ENCODE results near the gene CPVL.
A peak's percentile ranks its signal among the peaks of the same experiment; 100 is the strongest.

Gene CPVL

DNA sequence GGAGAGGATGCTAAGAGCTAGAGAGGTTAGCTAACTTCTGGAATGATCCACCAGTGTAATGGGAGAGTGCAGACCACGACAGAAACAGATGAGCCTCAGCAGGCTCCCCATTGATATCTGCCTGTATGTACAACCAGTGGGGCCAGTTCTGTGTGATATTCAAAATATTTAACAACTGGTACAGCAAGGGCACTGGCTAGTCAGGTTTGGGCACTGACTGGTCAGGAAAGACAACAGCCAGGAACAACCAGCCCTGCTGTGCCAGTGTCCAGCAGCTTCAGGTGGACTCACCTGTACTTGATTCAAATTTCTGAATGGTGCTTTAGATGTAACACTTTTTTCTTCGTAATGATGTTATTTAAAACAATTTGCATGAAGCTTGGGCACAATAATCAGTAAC, 182.3 kb downstream of the CPVL start:
- H3K9me3 Mint-ChIP-seq, result no peaks in the 10 kb centered on the region
- H3K27me3 Mint-ChIP-seq, result peaks cover 19% of the 10 kb centered on the region
- ATAC-seq (no peak), DNase-seq (no peak)
- no peaks in the 10 kb centered on the region for H3K36me3 Mint-ChIP-seq (ENCODE audit: low read depth)
- no peak overlapping the region for H3K27ac Mint-ChIP-seq
- H3K4me3 Mint-ChIP-seq, result no peak overlapping the region
- no peaks in the 10 kb centered on the region for H3K4me1 Mint-ChIP-seq

DNA sequence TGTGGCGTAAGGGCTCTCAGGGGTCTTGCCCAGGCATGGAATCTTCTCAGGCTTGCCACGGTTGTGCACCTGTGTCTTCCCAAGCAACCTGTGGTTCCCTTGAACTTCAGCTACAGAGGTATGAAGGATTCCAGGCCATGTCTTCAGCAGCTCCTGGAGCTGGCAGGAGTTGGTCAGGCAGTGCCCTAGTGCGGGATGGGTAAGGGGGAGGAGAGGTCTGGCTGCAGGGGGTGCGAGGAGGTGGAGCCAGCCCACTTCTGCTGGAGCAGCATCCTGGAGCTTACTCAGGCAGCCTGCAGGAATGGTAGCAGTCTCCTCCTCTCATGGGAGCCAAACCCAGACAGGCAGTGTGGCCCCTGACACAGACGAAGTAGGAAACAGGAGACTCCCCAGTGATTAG, 184.4 kb downstream of the CPVL start:
- Mint-ChIP-seq H3K4me1 (peaks cover 5% of the 10 kb centered on the region), H3K4me3 (no peak overlapping the region), H3K36me3 (ENCODE audit: low read depth) (no peaks in the 10 kb centered on the region), H3K9me3 (no peaks in the 10 kb centered on the region), H3K27me3 (peaks cover 32% of the 10 kb centered on the region), H3K27ac (no peak overlapping the region)
- ATAC-seq (no peak), DNase-seq (no peak)

DNA sequence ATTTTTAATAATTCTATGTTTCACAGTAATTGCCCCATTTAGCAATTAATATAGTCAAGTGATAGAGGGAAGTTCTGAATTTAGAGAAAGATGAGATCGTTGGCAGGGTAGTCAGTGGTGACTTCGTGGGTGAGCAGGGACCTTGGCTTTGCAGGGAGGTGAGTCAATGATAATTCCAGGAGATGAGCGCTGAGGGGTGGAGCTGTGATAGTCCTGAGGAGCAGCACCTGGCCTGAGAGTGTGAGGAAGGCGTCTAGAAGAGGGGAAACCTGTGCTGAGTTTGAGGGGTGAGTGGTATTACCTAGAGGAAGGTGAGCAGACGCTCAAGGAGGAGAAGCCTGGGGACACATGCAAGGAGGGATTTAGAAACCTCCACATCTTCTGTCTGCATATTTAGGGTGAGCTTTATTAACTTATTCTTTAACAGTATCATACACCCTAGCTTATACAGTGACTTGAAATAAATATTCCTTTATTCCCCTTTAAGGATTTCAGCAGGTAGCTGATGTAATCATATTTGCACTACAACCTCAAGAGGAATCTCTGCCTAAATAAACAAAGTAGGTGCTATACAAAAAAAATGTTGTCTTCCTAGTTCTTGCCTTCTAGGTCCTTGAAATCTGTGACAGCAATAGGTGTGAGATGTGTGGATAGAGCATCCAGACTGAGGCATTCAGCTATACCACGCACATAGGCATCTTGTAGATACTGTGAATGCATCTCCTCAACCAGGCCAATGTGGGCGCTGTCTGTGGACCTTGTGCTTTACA, 186.1 kb downstream of the CPVL start:
- ATAC-seq (no peak), DNase-seq (no peak)
- Mint-ChIP-seq H3K4me3 (no peak overlapping the region), H3K27me3 (peaks cover 35% of the 10 kb centered on the region), H3K9me3 (no peaks in the 10 kb centered on the region), H3K4me1 (peaks cover 5% of the 10 kb centered on the region), H3K36me3 (ENCODE audit: low read depth) (no peaks in the 10 kb centered on the region), H3K27ac (no peak overlapping the region)

DNA sequence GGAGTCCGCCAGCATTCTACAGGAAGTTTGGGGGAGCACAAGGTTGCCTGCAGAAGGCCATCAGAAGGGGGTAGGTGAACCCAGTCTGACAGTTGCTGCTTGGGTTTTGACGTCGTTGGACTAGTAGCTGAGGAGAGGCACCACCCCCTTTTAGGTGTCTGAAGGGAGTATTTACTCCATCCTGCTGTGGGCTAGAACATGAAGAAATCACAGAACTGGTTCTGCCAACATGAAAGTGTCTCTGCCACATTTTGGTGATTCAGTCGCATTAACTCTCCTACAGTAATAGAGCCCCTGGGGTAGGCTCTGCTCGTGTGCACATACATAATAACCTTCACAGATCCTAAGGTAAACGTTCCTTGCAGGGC, 187.4 kb downstream of the CPVL start:
- no peak for ATAC-seq

DNA sequence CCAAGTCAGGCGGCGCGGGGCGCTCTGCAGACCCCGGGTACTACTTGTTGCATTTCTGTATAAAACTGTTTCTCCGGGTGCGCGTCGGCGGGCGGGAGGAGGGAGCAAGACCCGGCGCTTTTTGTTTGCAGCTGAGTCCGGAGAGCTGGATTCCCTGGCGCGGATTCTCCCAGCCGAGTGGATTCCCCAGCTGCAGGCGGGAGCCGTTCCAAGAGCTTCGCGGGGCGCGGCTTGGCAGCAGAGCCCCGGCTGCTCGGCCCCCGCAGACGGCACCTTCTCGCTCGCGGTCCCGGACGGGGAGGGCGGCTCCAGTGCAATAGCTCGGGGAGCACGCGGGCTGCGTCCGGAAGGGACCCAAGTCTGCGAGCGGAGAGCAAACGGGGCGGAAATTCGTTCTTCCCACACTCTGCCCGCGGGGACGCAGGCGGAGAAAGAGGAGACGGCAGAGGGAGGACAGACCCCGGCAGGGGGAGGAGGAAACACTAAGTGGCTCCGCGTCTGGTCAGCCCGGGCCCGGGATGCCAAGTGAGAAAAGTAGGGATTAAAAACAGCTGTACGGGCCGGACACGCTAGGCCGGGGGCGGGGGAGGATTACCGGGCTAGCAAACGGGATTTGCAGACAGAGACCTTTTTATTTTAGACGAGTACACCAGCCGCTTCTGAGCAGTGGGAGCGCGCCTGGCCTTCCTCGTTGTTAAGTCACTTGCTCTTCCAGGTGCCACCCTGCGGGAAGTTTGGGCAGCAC, 187.9 kb downstream of the CPVL start, which contains the start of gene TRIL:
TRIL (minus strand) TSS at position 96 of the 745 bp plus-strand sequence. CDS start 284 bp downstream, outside the sequence.
- no peak for ATAC-seq
- H3K27me3 Mint-ChIP-seq, result peaks cover 47% of the 10 kb centered on the region
- no peak within 1 kb of the TSS for H3K27ac Mint-ChIP-seq
- no peak within 1 kb of the TSS for H3K4me3 Mint-ChIP-seq
- peaks cover 5% of the 10 kb centered on the region for H3K4me1 Mint-ChIP-seq
- H3K9me3 Mint-ChIP-seq, result no peaks in the 10 kb centered on the region
- no peaks in the 10 kb centered on the region for H3K36me3 Mint-ChIP-seq (ENCODE audit: low read depth)
- peak; percentile 5 for DNase-seq

More for the DNA sequence above, 187.4 kb downstream of the CPVL start:
- Mint-ChIP-seq H3K4me1 (peaks cover 5% of the 10 kb centered on the region), H3K9me3 (no peaks in the 10 kb centered on the region), H3K4me3 (no peak overlapping the region), H3K27me3 (peaks cover 46% of the 10 kb centered on the region), H3K36me3 (ENCODE audit: low read depth) (no peaks in the 10 kb centered on the region), H3K27ac (no peak overlapping the region)
- DNase-seq, result no peak

DNA sequence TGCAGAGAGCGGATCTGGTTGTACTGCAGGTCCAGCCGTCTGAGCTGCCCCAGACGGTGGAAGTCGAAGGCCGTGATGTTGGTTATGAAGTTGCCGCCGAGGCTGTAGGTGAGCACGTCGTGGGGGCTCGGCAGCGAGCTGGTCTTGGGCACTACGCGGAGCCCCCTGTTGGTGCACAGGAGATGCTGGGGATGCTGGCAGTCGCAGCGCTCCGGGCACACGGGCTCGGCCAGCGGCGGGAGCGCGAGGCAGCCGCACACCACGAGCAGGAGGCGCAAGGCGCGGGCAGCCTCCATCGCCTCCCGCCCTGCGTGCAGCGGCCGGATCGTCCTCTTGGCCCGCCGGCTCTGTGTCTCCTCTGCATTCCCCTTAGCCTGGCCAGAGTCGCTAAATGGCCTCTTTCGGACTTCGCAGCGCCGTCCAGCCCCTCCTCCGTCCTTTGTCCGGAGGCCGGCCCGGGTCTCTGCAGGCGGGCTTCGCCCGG, 188.5 kb downstream of the CPVL start:
- Mint-ChIP-seq H3K36me3 (ENCODE audit: low read depth) (no peaks in the 10 kb centered on the region), H3K9me3 (no peaks in the 10 kb centered on the region), H3K27me3 (peaks cover 51% of the 10 kb centered on the region), H3K4me1 (peaks cover 5% of the 10 kb centered on the region), H3K27ac (no peak overlapping the region), H3K4me3 (no peak overlapping the region)
- DNase-seq (no peak), ATAC-seq (no peak)

DNA sequence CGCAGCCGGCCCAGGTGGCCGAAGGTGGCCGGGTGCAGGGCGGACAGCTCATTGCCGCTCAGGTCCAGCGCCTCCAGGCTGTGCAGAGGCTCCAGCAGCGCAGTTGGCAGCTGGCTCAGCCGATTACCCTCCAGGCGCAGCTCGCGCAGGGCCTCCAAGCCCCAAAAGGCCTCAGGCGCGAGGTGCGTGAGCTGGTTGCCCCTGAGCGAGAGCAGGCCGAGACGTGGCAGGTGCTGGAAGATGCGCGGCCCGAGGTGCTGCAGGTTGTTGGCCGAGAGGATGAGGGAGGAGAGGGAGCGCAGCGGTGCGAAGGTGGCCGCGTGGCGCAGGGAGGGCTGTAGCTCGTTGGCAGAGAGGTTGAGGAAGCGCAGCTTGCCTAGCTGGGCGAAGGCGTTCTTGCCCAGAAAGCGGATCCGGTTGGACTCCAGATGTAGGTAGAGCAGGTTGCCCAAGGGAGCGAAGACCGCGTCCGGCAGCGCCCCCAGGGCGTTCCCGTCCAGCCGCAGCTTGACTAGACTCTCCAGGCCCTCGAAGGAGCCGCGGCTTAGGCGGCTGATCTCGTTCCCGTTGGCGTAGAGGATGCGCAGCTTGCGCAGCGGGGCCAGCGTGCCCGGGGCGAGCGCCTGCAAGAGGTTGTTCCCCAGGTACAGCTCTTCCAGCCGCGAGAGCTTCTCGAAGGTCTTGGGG, 189.1 kb downstream of the CPVL start:
- Mint-ChIP-seq H3K27me3 (peaks cover 57% of the 10 kb centered on the region), H3K4me1 (peaks cover 5% of the 10 kb centered on the region), H3K36me3 (ENCODE audit: low read depth) (no peaks in the 10 kb centered on the region), H3K9me3 (no peaks in the 10 kb centered on the region), H3K4me3 (no peak overlapping the region), H3K27ac (no peak overlapping the region)
- peak; percentile 4 for DNase-seq
- peak; percentile 11 for ATAC-seq

GRCh38 chr7:28956608-28957063, 189.7 kb downstream of the CPVL start:
- no peak for ATAC-seq
- no peak overlapping the region for H3K27ac Mint-ChIP-seq
- no peak overlapping the region for H3K4me3 Mint-ChIP-seq
- H3K9me3 Mint-ChIP-seq, result no peaks in the 10 kb centered on the region
- peak; percentile 18 for DNase-seq
- H3K27me3 Mint-ChIP-seq, result peaks cover 57% of the 10 kb centered on the region
- no peaks in the 10 kb centered on the region for H3K36me3 Mint-ChIP-seq (ENCODE audit: low read depth)
- H3K4me1 Mint-ChIP-seq, result peaks cover 5% of the 10 kb centered on the region

- H3K4me1 Mint-ChIP-seq, result peaks cover 5% of the 10 kb centered on the region
- no peaks in the 10 kb centered on the region for H3K9me3 Mint-ChIP-seq
- ATAC-seq (peak; percentile 33), DNase-seq (peak; percentile 35)
- H3K27ac Mint-ChIP-seq, result no peak overlapping the region
- H3K36me3 Mint-ChIP-seq (ENCODE audit: low read depth), result no peaks in the 10 kb centered on the region
- H3K4me3 Mint-ChIP-seq, result no peak overlapping the region
- peaks cover 61% of the 10 kb centered on the region for H3K27me3 Mint-ChIP-seq
These were observed 190.4 kb downstream of the CPVL start for GRCh38 chr7:28955718-28956607.

- ATAC-seq (no peak), DNase-seq (no peak)
- Mint-ChIP-seq H3K9me3 (no peaks in the 10 kb centered on the region), H3K27ac (no peak overlapping the region), H3K27me3 (peaks cover 64% of the 10 kb centered on the region), H3K4me1 (peaks cover 5% of the 10 kb centered on the region), H3K4me3 (no peak overlapping the region), H3K36me3 (ENCODE audit: low read depth) (no peaks in the 10 kb centered on the region)
These were observed 191.0 kb downstream of the CPVL start for GRCh38 chr7:28955356-28955717.

DNA sequence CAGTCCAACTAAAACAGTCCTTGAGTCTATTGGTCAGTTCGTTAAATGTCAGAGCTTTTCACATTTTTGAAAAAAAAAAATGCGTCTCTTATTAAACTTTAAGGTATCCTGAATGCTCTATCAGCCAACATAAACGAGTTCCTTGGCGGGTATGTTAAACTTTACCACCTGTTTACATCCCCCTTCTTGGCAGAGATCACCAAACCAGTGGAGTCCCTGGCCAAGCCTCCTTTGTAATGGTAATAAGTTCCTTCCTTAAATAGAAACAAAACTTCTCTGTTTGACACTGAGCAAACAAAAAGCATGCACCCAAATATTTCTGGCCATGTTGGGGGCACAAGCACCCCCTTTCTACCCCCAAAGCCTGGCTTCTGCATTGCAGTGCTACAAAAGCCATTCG, 191.4 kb downstream of the CPVL start:
- Mint-ChIP-seq H3K9me3 (no peaks in the 10 kb centered on the region), H3K27me3 (peaks cover 64% of the 10 kb centered on the region), H3K4me1 (peaks cover 5% of the 10 kb centered on the region), H3K4me3 (no peak overlapping the region), H3K27ac (no peak overlapping the region), H3K36me3 (ENCODE audit: low read depth) (no peaks in the 10 kb centered on the region)
- ATAC-seq, result no peak
- DNase-seq, result no peak

DNA sequence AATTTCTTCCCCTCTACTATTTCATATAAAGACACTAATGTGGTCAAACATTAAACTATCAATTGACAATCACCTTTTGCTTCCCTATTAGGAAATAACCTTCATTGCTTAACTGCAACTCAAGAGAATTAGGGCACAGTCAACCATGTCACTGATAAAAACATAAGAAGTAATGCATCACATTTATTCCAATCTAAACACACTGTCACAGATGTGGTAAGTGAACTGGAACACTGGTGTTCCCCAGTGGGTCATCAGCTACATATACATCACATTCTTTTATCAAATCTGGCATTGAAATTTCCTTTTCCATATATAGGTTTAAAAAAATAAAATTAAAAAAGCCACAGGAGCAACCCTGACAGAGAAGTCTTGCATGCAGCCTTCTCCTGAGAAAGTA, 191.9 kb downstream of the CPVL start:
- H3K27ac Mint-ChIP-seq, result no peak overlapping the region
- ATAC-seq (no peak), DNase-seq (no peak)
- peaks cover 5% of the 10 kb centered on the region for H3K4me1 Mint-ChIP-seq
- H3K27me3 Mint-ChIP-seq, result peaks cover 62% of the 10 kb centered on the region
- no peaks in the 10 kb centered on the region for H3K9me3 Mint-ChIP-seq
- H3K4me3 Mint-ChIP-seq, result no peak overlapping the region
- no peaks in the 10 kb centered on the region for H3K36me3 Mint-ChIP-seq (ENCODE audit: low read depth)

DNA sequence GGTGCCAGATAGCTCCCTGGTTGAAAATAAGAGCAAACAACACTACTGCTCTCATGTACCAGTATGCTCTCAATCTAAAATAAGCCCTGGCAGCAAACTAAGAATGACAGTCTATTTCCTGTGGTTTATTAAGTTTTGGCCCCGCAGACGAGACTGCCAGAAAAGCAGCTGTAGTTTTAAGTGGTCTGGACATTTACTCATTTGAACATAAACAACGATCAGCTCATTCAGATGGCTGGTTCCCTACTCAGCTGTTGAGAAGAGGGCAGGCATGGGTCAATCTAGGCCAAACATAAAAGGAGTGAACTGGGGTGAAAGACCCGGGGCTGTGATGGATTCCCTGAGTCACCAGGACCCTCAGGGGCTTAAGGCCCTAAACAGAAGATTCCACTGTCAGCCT, 192.7 kb downstream of the CPVL start:
- ATAC-seq (no peak), DNase-seq (no peak)
- Mint-ChIP-seq H3K36me3 (ENCODE audit: low read depth) (no peaks in the 10 kb centered on the region), H3K4me1 (peaks cover 5% of the 10 kb centered on the region), H3K27me3 (peaks cover 55% of the 10 kb centered on the region), H3K9me3 (no peaks in the 10 kb centered on the region), H3K4me3 (no peak overlapping the region), H3K27ac (no peak overlapping the region)

All from activated naive CD8-positive, alpha-beta T cell treated with anti-CD3 and anti-CD28 coated beads, Interleukin-2, amount 50 U/mL, for 24 hours (primary cell).